Stimulated activated CD8-positive, alpha-beta memory T cell treated with anti-CD3 and anti-CD28 coated beads, Interleukin-7, amount 100 ng/mL, for 1 hour (primary cell): ENCODE measurements around the gene C12orf76.
"Not testable (repeated sequence)": the region's sequence is repeated elsewhere in the genome, so short reads cannot be mapped to it uniquely, and the experiment has no call there.

Experiments used
- DNase-seq, 2 donors: peaks; one replicate each; pipeline ENCODE4 v3.0.0-alpha.2; 2020; ENCODE audit warnings: low read depth in 2 of 2

The C12orf76 gene

DNA sequence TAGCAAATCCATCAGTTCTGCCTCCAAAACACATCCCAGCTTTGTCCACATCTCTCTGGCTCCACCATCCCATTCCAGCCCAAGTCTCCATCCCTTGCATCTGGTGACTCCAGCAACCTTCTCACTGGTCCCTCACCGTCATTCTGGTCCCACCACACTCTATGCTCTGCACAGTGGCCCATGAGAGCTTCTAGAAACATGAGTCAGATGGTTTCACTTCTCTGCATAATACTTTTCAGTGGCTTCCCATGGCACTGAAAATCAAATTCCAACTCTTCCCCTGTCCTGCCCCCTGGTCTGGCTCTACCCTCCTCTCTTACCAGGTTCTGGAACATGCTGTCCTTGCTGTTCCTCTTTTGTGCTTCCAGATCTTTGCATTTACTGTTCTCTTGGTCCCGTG is 17.2 kb upstream of the C12orf76 start:
- DNase-seq: no peak

DNA sequence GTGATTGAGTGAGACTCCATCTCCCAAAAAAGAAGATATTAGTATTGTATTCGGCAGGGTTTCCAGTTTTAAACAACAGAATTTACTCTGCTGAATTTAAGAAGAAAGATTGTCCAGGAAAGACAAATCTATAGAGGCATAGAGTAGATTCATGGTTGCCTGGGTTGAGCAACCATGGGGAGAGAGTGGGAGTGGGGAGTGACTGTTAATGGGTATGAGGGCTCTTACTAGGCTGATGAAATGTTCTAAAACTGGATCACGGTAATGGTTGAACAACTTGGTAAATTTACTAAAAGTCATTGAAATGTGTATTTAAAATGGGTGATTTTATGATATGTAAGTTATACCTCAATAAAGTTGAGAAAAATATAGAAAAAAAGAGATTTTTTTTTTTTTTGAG is 13.9 kb upstream of the C12orf76 start:
- no peak for DNase-seq

DNA sequence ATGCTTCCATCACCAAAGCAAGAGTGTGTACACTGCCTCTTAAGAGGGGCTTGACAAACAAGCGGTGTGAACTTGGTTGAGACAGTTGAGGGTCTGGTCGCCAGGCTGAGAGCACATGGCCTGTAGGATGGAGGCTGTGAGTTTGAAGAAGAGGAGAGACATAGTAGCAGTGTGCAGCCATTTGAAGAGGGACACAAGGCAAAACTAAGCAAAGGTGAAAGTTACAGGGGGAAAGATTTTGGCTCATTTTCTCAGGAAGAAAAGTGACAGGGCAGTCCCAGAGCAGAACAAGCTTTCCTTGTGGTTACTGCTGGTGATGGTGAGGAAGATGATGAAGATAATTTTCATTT is 11.3 kb upstream of the C12orf76 start:
- no peak for DNase-seq

DNA sequence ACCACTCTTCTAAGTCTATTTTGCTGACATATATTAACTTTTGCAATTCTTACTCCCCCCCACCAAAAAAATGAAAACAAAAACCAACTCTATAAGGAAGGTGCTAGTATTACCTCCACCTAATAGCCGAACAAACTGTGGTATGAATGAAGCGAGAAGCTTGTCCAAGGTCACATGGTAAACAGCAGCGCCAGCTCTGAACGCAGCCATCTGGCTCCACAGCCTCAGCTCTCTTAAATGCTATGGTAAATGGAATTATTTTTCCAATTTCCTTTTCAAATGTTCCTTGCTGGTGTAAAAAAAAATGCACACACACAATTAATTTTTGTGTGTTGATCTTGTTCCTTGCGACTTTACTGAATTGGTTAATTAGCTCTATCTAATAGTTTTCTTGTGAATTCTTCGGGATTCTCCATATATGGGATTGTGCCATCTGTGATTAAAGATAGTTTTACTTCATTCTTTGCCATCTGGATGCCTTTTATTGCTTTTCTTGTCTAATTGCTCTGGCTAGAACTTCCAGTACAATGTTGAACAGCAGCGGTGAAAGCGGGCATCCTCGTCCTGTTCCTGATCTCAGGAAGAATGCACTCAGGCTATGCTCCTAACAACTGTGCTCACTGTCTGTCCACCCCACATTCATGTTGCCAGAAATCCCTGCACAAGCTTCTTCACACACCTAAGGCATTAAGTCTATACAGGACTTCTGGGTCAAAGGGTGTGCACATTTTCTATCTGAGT is 10.7 kb upstream of the C12orf76 start:
- DNase-seq: no peak

DNA sequence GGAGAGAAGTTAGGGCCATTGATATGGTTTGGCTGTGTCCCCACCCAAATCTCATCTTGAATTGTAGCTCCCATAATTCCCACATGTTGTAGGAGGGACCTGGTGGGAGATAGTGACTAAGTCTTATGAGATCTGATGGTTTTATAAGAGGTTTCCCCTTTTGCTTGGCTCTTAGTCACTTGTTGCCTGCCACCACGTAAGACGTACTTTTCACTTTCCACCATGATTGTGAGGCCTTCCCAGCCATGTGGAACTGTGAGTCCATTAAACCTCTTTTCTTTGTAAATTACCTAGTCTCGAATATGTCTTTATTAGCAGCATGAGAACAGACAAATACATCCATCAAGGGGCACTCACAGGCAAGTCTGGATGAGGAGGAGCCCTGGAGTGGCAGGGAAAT is 8.3 kb upstream of the C12orf76 start:
- DNase-seq: not testable (repeated sequence)

- DNase-seq: not testable (repeated sequence)
Observed at GRCh38 chr12:110055375-110056352, 7.3 kb upstream of the C12orf76 start.

DNA sequence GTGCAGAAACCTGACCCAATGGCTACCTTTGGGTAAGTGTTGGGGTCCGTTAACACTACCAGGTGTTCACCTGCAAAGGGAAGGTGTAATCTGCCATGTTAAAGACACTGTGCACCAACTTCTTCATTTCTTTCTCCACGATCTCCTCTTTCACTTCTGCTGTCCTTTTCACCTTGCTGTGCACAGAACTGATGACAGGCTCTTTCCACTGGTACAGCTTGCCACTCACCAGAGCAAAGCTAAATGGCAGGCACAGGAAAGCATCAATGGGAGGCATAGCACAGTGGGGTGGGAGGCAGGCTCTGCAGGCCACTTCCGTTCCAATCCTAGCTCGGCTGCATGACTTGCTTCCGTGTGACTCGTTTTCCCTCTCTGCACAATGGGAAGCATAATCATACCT is 2.6 kb upstream of the C12orf76 start:
- DNase-seq: no peak

DNA sequence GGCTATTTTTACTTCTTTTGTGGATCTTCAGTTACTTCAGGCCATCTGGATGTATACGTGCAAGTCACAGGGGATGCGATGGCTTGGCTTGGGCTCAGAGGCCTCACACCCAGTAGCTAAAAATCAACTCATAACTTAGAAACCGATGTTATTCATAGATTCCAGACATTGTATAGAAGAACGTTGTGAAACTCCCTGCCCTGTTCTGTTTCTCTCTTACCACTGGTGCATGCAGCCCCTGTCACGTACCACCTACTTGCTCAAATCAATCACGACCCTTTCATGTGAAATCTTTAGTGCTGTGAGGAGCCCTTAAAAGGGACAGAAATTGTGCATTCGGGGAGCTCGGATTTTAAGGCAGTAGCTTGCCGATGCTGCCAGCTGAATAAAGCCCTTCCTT is 1.3 kb upstream of the C12orf76 start:
- not testable (repeated sequence) for DNase-seq

GRCh38 chr12:110049034-110049433 is 712 bp upstream of the C12orf76 start:
- not testable (repeated sequence) for DNase-seq

DNA sequence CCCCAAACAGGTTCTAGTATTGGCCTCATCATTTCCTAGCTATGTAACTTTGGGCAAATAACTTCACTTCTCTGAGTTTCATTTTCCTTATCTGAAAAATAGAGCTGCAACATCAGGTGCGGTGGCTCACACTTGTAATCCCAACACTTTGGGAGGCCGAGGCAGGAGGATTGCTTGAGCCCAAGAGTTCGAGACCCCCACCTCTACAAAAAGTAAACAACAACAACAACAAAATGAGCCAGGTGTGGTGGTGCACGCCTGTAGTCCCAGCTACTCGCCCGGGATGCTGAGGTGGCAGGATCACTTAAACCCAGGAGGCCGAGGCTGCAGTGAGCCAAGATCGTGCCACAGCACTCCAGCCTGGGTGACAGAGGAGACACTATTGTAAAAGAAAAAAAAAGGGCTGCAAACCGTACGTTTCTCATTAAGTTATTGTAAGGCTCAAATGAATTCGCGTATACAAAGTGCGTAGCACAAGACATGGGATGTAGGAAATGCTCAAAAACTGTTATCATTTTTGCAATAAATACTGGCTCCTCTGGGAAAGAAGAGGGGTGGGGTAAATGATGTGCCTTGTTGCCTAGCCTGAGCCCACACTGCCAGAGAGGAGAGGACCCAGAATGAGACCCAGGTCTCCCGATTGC is 903 bp downstream of the C12orf76 start:
- no peak for DNase-seq

DNA sequence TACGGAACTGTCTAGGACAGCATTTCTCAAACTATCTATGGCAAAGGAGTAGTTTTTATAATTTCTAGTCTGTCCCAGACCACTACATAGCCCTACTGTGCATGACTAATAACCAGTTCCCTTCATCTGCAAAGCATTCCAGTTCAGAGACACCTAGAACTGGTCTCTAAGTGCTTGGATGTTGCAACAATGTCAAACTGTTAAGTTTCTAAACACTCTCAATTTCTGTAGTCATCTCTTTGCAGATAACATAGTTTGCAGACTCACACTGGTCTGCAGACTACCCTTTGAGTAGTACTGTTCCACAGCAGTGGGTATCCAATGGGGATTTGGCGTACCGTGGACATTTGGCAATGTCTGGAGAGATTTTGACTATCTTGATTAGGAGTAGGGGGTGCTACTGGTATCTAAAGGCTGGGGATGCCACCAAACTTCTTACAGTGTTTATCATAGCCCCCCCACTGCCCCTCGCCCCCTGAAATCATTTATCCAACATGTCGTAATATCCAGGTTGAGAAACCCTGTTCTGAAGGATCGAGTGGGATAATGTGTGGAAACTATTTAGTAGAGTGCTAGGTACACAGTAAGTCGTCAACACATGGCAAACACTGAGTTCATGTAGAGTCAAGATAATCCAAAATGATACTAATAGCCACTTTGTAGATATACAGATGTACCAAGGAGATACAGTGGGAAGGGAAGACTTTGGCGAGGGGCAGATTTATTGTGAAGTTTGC is 1.7 kb downstream of the C12orf76 start:
- DNase-seq: no peak

GRCh38 chr12:110042264-110042663 is 6.1 kb downstream of the C12orf76 start:
- no peak for DNase-seq

DNA sequence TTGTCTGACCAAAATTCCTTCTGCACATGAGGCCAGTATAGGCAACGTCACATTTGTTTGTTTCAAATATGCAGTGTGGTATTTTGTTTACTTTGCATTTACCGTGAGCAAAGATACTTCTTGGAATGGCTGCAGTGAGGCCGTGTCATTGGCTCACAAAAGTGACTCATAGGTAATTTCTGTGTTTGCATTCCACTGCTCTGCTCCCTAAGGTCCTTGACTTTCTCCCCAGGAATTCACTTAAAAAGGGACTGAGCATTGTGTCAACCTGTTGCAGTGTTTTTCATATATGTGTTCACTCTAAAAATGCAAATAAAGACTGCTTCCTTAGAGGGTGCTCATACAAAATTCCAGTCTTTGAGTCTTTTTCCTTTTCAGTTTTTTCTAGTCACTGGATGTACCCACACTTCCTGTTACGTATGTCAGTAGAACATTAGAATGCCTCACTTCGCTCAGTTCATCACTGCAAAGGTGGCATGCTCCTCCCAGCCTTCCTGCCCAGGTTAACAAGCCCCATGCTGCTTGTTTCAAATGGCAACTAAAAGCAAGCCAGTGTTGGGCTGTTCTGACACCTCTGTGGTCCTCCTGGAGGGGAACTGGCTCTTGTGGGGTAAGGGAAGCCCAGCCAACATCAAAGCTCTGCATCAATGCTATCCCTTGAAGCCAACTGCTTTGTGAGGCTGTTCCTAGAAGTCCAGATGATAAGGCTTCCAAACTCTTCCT is 9.1 kb downstream of the C12orf76 start:
- DNase-seq: no peak

DNA sequence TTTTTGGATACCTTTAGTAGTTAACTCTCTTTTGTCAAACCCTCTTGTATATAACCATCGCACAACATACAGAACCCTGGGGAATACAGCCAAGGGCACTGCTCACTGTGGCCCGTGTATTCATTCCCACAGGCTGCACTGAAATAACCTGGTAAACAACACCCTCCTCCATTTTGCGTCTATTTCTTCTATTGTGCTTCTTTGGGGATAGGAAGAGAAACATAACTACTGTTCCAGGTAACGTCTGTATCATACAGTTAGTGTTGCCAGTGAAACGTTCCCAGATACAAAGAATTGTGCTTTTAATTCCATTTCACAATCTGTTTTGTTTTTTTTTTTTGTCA is 9.6 kb downstream of the C12orf76 start:
- DNase-seq: no peak

DNA sequence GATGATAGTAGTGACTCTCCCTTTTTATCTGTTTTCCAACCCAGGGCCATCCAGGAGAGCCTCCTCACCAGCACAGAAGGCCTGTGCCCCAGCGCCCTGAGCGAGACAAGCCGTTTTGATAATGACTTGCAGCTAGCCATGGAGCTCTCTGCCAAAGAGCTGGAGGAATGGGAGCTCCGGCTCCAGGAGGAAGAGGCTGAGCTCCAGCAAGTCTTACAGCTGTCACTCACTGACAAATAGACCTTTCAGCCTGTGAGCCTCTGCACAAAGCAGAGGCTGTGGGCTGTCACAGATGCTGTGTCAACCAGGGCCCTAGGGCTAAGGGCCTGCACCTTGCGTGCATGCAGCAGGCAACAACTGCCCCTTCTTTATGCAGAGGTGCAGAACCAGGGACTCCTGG is 11.0 kb downstream of the C12orf76 start:
- DNase-seq: no peak

DNA sequence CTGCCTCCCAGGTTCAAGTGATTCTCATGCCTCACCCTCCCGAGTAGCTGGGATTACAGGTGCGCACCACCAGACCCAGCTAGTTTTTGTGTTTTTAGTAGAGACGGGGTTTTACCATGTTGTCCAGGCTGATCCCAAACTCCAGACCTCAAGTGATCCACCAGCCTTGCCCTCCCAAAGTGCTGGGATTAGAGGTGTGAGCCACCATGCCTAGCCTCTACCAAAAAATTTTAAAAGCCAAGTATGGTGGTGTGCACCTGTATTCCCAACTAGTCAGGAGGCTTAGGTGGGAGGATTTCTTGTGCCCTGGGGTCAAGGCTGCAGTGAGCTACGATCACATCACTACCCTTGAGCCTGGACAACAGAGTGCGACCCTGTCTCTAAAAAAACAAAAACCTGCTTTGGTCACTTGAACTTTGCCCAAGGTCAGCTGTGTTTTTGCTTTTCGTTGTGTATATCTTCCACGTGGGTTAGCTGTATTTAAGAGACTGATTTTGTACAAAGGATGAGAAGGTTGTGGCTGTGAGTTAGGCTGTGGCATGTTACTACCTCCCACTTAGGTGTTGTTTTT is 12.7 kb downstream of the C12orf76 start:
- no peak for DNase-seq

DNA sequence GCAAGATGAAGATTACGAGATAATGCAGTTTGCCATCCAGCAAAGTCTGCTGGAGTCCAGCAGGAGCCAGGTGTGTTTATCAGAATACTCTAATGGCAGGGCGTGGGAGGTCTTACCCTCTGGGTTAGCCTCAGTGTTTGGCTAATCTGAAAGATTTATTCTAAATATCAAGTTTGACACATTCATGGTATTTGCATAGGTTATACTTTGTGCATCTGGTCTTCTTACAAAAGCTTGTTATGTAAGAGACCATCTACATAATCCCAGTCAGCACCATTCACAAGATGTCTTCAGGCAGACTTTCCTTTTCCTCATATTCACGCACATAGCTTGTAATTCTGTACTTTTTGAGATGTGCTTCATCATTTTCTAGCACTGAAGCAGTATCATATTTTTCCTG is 14.4 kb downstream of the C12orf76 start:
- no peak for DNase-seq

- no peak for DNase-seq
Observed at GRCh38 chr12:110029290-110029815, 19.0 kb downstream of the C12orf76 start.

DNA sequence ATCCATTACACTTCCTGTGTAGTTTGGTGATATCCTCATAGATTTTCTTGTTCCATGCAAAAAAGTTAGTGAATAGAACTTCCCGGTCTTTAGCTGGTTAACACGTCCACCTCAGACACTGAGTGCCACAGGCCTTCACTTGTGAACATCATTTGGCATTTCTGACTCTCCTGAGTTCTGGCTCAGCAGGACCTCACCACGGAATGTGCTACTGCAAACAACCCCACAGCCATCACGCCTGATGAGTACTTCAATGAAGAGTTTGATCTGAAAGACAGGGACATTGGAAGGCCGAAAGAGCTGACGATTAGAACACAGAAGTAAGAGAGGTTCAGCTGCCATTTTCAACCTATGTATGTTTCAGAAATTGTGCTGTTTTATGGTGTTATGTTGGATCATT is 20.0 kb downstream of the C12orf76 start:
- no peak for DNase-seq

GRCh38 chr12:110024051-110024450 is 24.3 kb downstream of the C12orf76 start:
- no peak for DNase-seq
